LNCaP clone FGC (cell line): ENCODE results near the gene DUSP22.

Source experiments
- DNase-seq: peaks from one replicate; pipeline ENCODE4 v3.0.0-alpha.2; 2011; ENCODE audit warnings: low read depth
- H3K4me3 ChIP-seq: 2 replicates; pipeline ENCODE4 v1.5.1; 2011; ENCODE audit warnings: mild to moderate bottlenecking, low read depth, low read length, control low read depth
- CTCF ChIP-seq: IDR thresholded peaks from 2 replicates; pipeline ENCODE4 v1.5.1; 2012; ENCODE audit warnings: mild to moderate bottlenecking; ENCODE audit not compliant: control insufficient read depth, insufficient read depth; ENCODE audit errors: extremely low read depth

Gene DUSP22

DNA sequence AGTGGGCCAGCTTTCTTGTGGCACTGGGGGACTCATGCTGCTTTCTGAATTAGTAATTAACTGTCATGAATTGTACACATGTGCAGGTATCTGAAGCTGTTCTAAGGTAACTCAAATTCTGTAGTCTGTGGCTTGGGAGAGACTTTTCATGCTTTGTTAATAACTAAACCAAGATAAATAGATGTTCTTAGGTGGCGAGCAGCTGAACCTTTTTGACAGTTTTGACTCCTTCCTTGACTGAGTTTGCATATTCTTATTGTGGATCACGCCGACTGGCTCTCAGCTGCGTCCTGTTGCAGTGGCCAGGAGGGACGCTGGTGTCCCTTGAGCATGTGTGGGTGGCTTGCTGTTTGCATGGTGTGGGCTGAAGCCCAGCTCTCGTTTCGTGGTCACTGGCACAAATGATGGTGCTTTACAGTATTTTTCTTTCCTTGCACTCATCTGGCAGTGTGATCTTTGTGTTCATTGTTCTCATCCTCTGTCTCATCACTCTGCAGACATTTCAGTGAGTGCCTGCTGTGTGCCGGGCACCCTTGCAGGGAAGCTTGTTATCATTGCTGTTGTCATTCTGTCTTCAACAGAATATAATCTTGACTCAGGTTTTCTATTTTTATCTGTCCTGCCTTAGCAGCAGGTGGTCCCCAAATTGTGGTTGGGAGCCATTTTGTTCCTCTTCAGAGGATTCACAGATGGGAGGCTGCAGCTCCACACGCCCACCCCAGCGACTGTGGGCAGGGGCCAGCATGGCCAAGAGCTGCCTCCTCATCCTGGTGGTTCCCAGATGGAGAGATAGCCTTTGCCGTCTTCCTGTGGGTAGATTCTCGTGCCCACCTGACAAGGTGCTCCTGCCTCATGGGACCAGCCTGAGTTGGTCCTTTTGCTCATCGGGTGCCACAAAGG is 39.6 kb downstream of the DUSP22 start:
- no peak for TF ChIP-seq CTCF
- no peak overlapping the region for H3K4me3 ChIP-seq
- DNase-seq: no peak

- H3K4me3 ChIP-seq: no peak overlapping the region
- DNase-seq: no peak
- no peak for TF ChIP-seq CTCF
Observed at GRCh38 chr6:332671-333070, 40.4 kb downstream of the DUSP22 start.

GRCh38 chr6:333379-334002 is 41.2 kb downstream of the DUSP22 start:
- DNase-seq: no peak
- TF ChIP-seq CTCF: no peak
- H3K4me3 ChIP-seq: no peak overlapping the region

DNA sequence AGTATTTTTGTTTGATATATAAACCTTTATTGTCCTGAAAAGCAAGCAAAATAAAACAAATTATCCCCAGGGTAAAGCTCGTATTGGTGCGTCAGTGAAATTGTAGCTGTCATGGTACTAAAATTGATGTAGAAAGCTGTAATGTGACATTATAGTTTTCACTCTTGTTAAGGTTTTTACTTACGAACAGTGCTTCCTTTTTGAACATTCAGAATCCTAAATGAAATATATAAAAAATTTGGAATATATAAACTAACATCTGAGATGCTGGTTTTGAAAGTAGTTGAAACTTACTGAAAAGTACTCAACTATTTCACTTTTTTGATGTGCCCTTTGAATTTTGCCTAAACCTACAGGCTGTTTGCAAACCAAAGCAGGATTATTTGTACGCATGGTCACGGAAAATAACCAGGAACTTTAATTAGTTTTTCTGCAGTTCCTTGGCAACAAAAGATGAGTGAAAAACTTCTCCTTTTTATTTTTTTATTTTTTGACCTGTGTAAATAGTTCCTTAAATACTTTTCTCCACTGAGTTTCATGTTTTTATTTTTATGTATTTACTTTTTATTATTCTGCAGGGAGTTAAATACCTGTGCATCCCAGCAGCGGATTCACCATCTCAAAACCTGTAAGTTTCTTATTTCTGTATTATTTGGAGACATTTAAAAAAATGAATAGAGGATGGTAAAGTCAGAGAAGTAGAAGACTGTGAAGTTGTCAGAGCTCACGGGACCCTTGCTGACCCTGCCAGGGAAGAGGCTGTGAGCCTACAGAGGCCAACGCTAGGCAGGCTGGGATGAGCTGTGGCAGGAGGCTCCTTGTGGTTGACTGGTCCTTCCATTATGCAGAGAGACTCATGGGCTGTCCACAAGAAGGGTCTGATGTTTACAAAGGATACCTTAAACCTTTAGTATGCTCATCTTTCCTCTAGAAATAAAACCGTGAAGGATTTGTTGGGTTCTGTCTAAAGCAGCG is 42.5 kb downstream of the DUSP22 start:
- TF ChIP-seq CTCF: no peak
- DNase-seq: no peak
- H3K4me3 ChIP-seq: no peak overlapping the region

- no peak overlapping the region for H3K4me3 ChIP-seq
- no peak for TF ChIP-seq CTCF
Observed at GRCh38 chr6:335572-335971, 43.3 kb downstream of the DUSP22 start.

More at GRCh38 chr6:335572-335971, 43.3 kb downstream of the DUSP22 start:
- no peak for DNase-seq
